WTC11 (cell line): ENCODE data around the gene NECAB2.

Experiments
- CREM ChIP-seq: sonication (generic); formaldehyde crosslinking; IDR thresholded peaks from 2 replicates; pipeline ENCODE4 v1.8.1; 2022; ENCODE audit warnings: mild to moderate bottlenecking, missing genetic modification reagents, moderate library complexity
- CTCF ChIP-seq: fragments of 200-600 bp; IDR thresholded peaks from 2 replicates; pipeline ENCODE4 v1.8.0; 2022; ENCODE audit warnings: antibody characterized with exemption

GRCh38 chr16:84016477-84016876, 48.4 kb downstream of the NECAB2 start:
- no peak for TF ChIP-seq CTCF
- no peak for TF ChIP-seq CREM (CRISPR knock-in tag)
